ENCODE measurements around the gene C8A.

The C8A gene

GRCh38 chr1:56927171-56927570 is 72.6 kb downstream of the C8A start:
- DNase-seq (ENCODE audit: low spot score): no peak

GRCh38 chr1:56927986-56928385 is 73.4 kb downstream of the C8A start:
- DNase-seq (ENCODE audit: low spot score): no peak

- no peak for DNase-seq (ENCODE audit: low spot score)
Measured at GRCh38 chr1:56929492-56929891, 74.9 kb downstream of the C8A start.

- no peak for DNase-seq (ENCODE audit: low spot score)
Measured at GRCh38 chr1:56931211-56931610, 76.6 kb downstream of the C8A start.

- no peak for DNase-seq (ENCODE audit: low spot score)
Measured at GRCh38 chr1:56931686-56932085, 77.1 kb downstream of the C8A start.

GRCh38 chr1:56933161-56933560 is 78.6 kb downstream of the C8A start:
- no peak for DNase-seq (ENCODE audit: low spot score)

GRCh38 chr1:56933606-56934005 is 79.0 kb downstream of the C8A start:
- DNase-seq (ENCODE audit: low spot score): no peak

- no peak for DNase-seq (ENCODE audit: low spot score)
Measured at GRCh38 chr1:56934430-56935060, 79.9 kb downstream of the C8A start.

- DNase-seq (ENCODE audit: low spot score): no peak
Measured at GRCh38 chr1:56938646-56939045, 84.0 kb downstream of the C8A start.

- no peak for DNase-seq (ENCODE audit: low spot score)
Measured at GRCh38 chr1:56939209-56939608, 84.6 kb downstream of the C8A start.

GRCh38 chr1:56940039-56940438 is 85.4 kb downstream of the C8A start:
- DNase-seq (ENCODE audit: low spot score): no peak

- DNase-seq (ENCODE audit: low spot score): no peak
Measured at GRCh38 chr1:56948403-56949023, 93.9 kb downstream of the C8A start.

GRCh38 chr1:56952501-56952900 is 97.9 kb downstream of the C8A start:
- DNase-seq (ENCODE audit: low spot score): no peak

GRCh38 chr1:56953386-56953785 is 98.8 kb downstream of the C8A start:
- no peak for DNase-seq (ENCODE audit: low spot score)

GRCh38 chr1:56954664-56955063 is 100.1 kb downstream of the C8A start:
- DNase-seq (ENCODE audit: low spot score): no peak

GRCh38 chr1:56957931-56958330 is 103.3 kb downstream of the C8A start:
- DNase-seq (ENCODE audit: low spot score): no peak

GRCh38 chr1:56958526-56958925 is 103.9 kb downstream of the C8A start:
- DNase-seq (ENCODE audit: low spot score): no peak

- DNase-seq (ENCODE audit: low spot score): no peak
Measured at GRCh38 chr1:56961426-56961825, 106.8 kb downstream of the C8A start.

GRCh38 chr1:56963667-56964066 is 109.1 kb downstream of the C8A start:
- no peak for DNase-seq (ENCODE audit: low spot score)

- DNase-seq (ENCODE audit: low spot score): no peak
Measured at GRCh38 chr1:56964349-56965017, 109.9 kb downstream of the C8A start.

GRCh38 chr1:56965191-56965590 is 110.6 kb downstream of the C8A start:
- no peak for DNase-seq (ENCODE audit: low spot score)

GRCh38 chr1:56965916-56966697 is 111.5 kb downstream of the C8A start, which contains the start of gene C8B:
C8B (minus strand) TSS chr1:56966015; CDS start chr1:56965948, 67 bp downstream.
- no peak for DNase-seq (ENCODE audit: low spot score)

- DNase-seq (ENCODE audit: low spot score): no peak
Measured at GRCh38 chr1:56966698-56966999, 112.1 kb downstream of the C8A start.
